ENCODE data around the gene DPP6.

The DPP6 gene

GRCh38 chr7:154770361-154770760, 718.2 kb downstream of the DPP6 start:
- no peak for DNase-seq (ENCODE audit: low read depth)

DNA sequence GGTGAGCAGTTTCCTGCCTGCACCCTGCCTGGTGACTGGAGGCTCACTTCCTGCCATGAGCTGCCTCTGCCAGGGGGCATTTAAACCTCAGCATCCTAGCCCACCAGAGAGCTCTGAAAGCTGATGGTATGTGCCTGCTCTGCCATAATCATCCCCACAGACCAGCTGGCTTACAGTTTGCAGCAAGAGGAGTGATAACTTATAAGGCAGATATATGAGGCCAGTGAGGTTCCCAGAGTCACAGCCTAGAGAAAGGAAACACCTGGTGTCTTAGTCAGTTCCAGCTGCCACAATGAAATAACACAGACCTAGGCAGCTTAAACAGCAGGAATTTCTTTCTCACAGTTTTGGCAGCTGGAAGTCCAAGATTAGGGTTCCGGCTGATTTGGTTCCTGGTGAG, 718.8 kb downstream of the DPP6 start:
- DNase-seq (ENCODE audit: low read depth) = no peak

- DNase-seq (ENCODE audit: low read depth) = no peak
Observed at GRCh38 chr7:154774303-154774969, 722.2 kb downstream of the DPP6 start.

DNA sequence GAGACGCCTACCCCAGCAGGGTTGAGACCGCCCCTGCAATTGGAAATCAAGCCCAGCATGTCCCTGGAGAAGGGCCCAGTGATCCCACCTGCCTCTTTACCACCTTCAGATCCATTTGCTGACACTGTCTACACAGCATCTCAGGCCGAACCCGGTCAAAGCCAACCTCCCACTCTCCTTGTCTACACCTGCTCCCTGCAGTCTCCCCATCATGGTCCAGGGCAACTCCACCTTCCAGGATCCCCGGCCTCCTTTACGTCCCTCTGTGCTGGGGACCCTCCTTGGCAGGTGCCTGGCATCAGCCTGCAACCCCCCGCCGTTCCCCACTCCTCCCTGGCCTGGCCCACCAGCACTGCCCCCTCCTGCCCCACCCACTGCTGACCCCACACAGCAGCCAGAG, 723.5 kb downstream of the DPP6 start:
- no peak for DNase-seq (ENCODE audit: low read depth)

DNA sequence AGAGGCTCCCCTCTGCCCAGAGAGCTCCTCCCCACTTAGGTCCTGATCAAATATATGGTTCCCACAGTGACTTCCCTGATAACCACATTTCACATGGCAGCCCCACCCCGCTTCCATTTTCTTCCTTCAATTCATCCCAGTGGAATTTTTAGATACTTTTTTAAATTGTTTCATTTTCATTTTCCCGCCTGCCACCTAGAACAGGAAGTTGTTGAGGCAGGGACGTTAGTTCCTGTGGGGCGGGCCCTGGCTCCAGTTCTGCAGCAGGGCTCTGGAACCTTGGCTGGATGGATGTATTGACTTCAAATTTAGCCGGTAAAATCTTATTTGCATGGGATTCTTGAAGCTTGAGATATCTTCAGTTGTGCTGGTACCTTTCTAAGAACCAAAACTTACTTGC, 724.2 kb downstream of the DPP6 start:
- no peak for DNase-seq (ENCODE audit: low read depth)

- DNase-seq (ENCODE audit: low read depth) = no peak
Observed at GRCh38 chr7:154777023-154777422, 724.8 kb downstream of the DPP6 start.

DNA sequence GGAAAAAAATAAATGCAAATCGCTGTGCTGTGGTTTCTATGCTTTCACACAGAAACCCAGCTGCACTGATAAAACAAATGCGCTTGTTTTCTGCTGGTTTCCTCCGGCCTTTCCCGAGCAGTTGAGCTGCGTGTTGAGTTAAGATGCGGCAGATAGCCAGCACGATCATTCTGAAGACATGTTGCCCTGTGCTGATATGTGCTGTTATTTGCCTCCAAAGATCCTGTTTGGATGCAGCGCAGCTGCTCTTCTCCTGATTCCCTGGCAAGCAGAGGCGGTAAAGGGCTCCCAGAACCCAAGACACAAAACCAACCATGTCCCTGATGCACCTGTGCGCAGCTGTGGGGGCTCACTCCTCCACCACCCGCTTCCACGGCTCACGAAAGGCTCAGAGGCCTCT, 725.3 kb downstream of the DPP6 start:
- DNase-seq (ENCODE audit: low read depth) = no peak

GRCh38 chr7:154777908-154778307, 725.7 kb downstream of the DPP6 start:
- DNase-seq (ENCODE audit: low read depth) = no peak

GRCh38 chr7:154781369-154782303, 729.4 kb downstream of the DPP6 start:
- no peak for DNase-seq (ENCODE audit: low read depth)

GRCh38 chr7:154783281-154783909, 731.2 kb downstream of the DPP6 start:
- DNase-seq (ENCODE audit: low read depth) = no peak

DNA sequence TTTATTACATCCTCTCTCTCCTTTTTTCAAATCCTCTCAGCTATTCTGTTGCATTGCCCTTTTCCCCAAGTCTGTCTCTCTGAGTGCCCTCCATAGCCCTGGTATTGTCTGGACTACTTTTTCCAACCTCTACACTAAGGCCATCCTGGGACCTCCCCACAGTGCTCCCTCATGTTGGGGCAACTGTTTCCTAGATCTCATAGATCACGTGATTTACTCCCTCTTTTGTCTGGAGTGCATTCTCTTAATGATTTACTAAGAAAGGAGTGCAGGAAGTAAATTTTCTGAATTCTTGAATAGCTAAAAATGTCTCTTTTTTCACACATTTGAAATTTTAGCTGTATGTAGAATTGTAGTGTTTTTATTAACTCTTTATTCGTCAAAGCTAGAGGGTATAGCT, 733.7 kb downstream of the DPP6 start:
- DNase-seq (ENCODE audit: low read depth) = no peak

DNA sequence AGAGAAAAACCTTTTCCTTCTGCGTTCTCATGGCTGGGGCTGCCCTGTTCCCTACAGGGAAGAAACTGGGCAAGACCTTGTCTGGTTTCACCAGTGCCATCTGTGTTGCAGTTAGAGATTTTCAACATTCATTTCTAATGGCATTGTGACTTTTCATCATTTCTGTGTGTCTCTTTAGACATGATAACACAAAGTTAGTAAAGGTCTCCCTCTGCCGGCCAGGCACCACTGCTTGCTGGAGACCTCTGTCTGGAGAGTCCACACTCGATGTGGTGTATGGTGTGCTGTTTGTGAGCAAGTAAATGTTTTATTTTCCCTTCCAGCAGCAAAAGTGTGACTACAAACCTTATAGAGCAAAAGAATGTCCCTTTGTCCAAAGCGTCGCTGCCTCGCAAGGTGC, 737.2 kb downstream of the DPP6 start:
- no peak for DNase-seq (ENCODE audit: low read depth)

DNA sequence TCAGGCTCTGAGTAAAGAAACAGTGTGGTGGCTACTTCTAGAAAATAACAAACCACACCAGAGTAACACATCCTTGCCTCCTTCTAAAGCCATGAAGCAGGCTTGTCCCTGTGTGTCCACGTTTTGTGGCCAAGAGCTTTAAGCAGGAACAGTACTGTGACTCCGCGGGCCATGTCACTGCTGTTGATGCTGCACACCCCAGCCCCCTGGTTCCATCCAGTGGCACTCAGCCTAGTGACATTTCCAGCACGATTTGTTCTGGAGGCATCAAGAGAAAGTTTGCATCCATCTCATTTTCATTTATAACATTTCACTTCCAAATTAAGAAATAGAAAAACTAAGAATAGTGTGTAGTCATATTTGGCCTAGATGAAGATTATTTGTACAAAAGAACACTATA, 739.4 kb downstream of the DPP6 start:
- no peak for DNase-seq (ENCODE audit: low read depth)

DNA sequence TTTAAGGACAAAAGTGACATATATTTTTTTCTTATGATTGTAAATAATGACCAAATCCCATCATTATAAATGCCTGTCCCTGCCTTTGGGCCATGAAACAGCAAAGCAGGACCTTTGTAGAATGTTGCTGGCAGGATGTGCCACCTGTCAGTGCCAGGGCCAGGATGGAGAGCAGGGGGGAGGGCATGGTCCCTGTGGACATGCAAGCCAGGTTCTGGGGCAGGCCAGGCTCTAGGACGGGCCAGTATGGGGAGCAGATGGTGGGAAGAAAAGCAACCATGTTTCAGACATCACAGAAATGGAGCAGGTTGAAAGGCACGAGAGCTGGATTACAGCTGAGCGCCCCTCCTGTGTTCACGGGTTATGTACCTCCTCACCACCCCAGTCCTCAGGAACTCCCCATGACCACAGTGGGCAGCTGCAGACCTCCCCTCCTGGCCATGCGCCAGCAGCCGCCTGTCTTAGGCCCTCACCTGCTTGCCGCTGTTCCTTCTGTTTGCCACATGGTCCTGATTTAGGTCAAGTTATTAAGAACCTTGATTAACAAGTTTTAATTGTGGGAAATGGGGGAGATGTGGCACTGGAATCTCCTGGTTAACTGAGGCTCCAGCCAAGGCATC, 740.3 kb downstream of the DPP6 start:
- DNase-seq (ENCODE audit: low read depth) = no peak

DNA sequence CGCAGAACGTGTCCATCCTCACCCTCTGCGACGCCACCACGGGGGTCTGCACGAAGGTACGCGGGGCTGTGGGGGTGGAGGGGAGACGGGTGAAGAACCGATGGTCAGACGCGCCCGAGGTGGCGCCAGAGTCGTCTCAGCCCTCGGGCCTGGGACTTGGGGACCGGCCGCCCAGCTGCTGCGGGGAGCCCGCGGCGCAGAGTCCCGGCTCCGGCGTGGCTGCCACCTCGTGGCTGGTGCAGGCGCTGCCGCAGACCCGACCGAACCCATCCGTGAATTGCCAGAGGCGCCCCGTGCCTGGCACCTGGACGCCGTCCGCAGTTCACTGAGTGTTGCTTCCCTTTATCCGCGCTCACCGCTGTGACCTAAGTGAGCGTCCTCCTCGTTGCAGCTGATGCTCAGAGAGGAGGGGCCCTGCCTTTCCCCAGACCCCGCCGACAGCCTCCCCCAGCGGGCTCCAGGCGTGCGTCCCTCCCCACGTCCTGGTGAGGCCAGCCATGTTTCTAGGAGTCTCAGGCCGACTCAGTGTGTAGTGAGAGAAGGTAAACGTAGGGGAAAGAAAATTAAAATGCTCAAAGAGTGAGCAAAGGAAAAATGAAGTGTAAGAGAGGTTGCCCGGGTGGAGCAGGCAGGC, 742.1 kb downstream of the DPP6 start:
- DNase-seq (ENCODE audit: low read depth) = no peak

DNA sequence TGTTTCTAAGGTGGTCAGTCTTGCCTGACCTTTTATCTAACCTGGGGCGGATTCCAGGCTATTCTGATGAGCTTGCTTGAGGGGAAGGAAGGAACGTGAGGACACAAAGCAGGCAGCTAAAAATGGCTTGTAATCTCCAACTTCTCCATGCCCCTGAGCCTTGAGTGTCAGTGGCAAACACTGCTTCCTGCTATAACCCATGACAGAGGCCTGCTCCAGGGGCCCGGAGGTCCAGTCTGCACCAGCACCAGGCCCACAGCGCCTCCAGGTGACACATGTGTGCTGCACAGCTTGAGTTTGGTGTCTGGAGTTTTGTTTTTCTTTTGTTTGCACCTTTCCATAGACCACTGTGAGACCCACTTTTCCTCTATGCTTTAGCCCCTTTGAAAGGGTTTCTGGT, 742.8 kb downstream of the DPP6 start:
- no peak for DNase-seq (ENCODE audit: low read depth)

DNA sequence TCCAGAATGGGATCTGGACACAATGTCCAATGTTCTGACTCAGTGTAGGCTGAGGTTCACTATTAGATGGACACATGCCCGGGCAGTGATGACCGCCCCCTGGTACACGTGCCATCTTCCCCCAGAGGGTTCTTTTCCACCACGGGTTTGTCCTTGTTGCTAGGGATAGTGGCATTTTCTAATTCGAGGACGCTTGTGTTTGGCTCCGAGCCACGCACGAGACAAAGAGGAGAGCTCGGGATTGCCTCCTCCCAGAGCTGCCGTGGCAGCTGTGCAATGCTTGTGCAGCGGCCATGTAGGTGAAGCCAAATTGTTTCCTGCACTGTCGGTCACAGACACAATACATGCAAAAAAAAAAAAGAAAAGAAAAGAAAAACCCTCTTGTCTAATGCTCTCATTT, 743.2 kb downstream of the DPP6 start:
- DNase-seq (ENCODE audit: low read depth) = no peak

DNA sequence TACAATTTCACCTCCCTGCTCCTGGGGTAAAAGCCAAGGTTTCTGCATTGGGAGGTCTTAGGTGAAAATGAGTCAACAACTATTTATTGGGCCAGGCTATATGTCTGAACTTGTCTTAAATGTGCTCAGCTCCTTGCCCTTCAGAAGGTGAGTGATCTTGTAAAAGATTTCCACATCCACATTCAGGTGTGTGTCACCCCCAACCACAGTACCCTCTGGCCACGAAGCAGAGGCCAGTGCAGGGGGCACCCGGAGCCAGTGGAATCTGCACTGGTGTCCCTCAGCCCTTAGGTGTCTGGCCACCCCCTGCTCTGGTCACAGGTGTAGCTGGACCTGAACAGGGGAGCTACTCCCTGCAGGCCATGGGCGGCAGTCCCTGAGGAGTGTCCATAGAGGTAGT, 752.3 kb downstream of the DPP6 start:
- no peak for DNase-seq (ENCODE audit: low read depth)

- DNase-seq (ENCODE audit: low read depth) = no peak
Observed at GRCh38 chr7:154812027-154812426, 759.8 kb downstream of the DPP6 start.

GRCh38 chr7:154817224-154817896, 765.2 kb downstream of the DPP6 start:
- DNase-seq (ENCODE audit: low read depth) = no peak

DNA sequence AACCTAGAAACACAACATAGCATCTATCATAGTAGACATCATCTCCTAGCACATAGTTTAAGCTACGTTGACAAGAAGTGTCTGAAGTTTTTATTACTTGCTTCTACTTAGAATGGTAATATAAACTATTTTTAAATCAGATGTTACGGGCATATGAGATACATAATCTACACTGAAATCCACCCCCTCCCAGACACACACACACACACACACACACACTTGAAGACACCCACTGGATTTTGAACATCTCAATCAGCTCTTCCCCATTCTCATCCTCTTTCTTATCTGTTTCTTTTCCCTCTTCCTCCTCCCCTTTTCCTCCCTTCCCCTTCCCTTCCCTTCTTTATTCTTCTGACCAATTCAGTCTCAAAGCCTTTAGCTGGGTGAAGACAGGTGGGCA, 774.8 kb downstream of the DPP6 start:
- DNase-seq (ENCODE audit: low read depth) = no peak

Data from fibroblast of the conjunctiva (primary cell).